NCI-H2171 treated with DMSO at 0.1 percent for 48 hours (cell line): ENCODE measurements around the gene IL24.
"Not testable (repeated sequence)": the region's sequence is repeated elsewhere in the genome, so short reads cannot be mapped to it uniquely, and the experiment has no call there.

Source experiments
- DNase-seq: peaks from one replicate; lab custom pipeline; 2025; lab: John Stamatoyannopoulos, UW

The IL24 gene

DNA sequence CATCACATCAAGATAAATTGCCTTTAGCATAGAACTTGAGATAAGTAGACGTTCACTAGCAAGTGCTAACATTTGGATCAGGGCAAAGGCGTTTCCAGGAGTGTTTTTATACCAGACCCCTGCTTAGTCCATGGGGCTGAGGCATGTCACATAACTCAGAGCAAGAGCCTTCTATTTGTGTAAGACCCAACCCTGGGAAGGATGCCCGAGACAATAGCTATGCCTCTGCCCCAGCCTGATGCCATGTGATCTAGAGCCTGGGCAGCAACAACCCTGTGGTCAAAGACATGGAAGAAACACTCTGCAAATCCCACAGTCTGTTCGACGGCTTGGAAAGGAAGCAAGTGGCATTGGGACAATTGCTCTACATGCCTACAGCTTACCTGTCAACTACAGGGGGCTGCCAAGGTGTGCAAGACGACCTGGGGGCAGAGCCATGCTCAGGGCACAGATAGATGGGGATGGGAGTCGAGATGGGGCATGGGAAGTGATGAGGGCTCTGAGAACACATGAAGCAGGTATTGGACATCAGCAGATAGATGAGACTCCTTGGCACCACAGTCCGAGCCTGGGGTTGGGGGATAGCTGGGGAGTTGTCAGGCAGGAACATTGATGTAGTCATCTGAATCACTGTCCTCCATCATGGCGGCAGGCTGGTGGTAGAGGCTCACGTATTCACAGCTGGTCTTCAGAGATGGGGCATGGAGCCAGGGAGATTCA, 7.3 kb downstream of the IL24 start:
- DNase-seq: no peak

GRCh38 chr1:206905295-206906164, 8.3 kb downstream of the IL24 start:
- no peak for DNase-seq

DNA sequence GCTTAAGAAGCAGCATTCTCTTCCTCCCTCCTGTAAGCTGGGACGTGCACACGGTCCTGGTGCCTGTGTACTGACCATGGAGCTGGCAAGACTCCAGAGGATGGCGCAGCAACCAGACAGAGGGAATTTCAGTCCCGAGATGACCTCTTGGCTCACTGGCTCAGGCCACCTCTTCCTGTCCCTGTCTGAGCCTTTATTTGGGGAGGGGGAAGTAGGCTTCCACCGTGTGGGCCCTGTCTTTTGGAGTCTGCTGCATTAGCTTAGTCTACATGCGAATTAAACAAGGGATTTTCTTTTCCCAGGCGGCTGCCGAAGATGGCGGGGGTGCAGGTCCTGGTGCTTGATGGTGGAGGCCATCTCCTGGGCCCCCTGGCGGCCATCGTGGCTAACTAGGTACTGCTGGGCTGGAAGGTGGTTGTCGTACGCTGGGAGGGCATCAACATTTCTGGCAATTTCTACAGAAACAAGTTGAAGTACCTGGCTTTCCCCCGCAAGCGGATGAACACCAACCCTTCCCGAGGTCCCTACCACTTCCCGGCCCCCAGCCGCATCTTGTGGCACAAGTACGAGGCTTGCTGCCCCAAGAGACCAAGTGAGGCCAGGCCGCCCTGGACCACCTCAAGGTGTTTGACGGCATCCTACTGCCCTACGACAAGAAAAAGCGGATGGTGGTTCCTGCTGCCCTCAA, 10.2 kb downstream of the IL24 start:
- no peak for DNase-seq

DNA sequence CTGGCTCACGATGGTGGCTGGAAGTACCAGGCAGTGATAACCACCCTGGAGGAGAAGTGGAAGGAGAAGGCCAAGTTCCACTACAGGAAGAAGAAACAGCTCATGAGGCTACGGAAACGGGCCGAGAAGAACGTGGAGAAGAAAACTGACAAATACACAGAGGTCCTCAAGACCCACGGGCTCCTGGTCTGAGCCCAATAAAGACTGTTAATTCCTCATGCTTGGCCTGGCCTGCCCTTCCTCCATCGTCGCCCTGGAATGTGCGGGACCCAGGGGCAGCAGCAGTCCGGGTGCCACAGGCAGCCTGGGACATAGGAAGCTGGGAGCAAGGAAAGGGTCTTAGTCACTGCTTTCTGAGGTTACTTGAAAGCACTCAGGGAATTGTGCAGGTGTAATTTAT, 10.8 kb downstream of the IL24 start:
- DNase-seq: no peak

GRCh38 chr1:206909161-206909882, 12.1 kb downstream of the IL24 start:
- peak; percentile 91 for DNase-seq

DNA sequence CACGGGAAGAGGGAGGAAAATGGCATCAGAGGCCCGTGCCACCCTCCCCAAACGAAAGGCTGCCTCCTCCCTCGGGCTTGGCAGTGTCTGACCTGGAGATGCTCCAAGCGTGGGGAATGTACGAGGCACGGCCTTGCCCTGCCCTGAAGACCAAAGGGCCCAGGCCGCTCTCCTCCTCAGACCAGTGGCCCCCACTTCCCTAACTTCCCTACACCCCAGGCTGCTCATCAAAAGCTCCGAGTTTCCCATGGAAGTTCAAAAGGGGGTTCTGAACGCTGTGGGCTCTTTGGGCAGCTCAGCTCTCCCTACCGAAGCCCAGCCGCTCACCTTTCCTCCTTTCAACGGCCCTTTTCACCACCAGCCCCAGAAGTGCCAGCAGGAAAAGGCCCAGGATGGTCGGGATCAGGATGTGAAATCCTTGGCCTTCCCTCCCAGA, 12.7 kb downstream of the IL24 start:
- no peak for DNase-seq

- DNase-seq: peak; percentile 63
Observed at GRCh38 chr1:206911064-206911663, 13.9 kb downstream of the IL24 start.

DNA sequence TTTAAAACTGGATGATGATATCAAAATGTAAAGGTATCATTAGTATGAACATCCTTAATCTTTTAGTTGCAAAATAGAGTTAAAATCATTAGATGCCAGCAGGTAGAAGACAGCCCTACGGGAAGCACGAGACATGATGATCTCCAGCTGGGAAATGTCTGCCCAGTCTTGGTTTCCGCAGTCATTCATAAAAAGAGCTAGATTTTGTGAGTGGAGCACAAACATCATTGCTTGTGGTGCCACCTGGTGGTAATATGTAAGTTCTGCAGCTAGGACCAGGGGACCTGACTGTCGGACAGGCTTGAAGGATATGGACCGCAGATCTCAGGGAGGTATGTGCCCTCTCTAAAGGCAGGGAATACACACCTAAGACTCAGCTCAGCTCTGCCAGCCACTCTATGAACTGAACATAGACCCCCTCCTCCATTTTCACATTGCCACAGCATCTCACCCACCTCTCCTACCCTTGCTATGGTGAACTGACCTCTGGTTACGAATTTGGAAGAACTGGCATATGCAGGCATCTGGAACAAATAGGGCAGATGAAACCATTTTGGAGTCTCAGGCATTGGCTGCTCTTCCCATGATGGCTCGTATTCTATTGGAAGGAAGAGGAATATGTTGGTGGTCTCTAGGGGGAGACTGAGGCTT, 15.3 kb downstream of the IL24 start:
- DNase-seq: peak; percentile 84

DNA sequence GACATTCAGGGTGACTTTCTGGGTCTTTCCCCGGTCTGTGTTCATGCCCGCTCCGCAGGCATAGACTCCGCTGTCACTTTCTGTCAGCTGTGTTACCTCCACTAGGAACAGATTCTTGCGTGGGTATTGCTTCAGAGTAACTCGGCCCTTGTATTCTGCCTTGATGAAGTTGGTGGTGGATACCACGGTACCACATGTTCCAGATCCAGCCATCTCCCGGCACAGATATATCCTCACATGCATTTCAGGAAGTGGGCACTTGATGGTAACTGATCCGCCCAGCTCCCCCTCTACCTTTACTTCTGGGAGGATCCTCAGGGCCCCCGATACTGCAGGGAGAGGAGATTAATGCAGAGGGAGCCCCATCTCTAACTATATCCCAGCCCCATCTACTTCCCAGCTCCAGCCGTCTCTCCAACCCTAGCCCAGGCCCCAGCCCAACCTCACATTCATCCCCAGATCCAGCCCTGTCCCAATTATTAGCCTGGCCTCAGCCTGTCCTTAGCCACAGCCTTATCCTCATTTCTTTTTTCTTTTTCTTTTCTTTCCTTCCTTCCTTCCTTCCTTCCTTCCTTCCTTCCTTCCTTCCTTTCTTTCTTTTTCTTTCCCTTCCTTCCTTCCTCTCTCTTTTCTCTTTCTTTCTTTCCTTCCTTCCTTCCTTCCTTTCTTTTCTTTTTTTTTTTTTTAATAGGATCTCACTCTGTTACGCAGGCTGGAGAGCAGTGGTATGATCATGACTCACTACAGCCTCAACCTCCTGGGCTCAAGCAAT, 16.7 kb downstream of the IL24 start:
- no peak for DNase-seq

- DNase-seq: no peak
Observed at GRCh38 chr1:206915030-206915735, 17.9 kb downstream of the IL24 start.

DNA sequence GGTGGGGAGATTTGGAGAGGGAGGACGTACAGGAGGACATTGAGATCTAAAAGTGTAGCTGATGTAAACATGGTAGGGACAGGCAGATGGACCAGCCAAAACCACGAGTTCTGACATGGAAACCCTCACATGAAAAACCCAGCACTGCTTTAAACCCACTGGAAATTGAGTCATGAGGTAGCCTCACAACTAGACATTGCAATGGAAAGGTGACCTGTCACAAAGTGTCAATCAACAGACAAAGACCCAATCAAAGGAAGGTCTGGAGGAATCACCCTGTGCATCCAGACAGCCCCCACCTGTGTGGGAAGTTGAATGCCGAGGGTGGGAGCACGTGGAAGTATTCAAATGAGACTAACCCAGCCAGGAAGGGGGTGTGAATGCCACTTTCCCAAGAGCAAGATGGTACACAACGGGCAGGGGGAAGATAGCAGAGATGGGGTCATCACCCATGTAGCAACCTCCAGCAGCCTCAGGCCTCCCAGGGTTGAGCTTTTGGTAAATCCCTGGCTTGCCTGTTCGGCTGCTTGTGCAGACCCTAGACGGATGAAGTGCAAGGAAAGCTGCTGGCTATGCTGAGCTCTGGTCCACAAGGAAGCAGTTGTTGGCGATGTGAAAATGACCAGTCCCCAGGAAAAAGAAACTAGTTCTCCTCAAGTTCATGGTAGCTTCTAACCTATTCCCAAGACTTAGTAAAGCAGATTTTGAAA, 18.9 kb downstream of the IL24 start:
- DNase-seq: no peak

GRCh38 chr1:206918076-206918475, 20.8 kb downstream of the IL24 start:
- DNase-seq: no peak

GRCh38 chr1:206921772-206922265, 24.6 kb downstream of the IL24 start, which contains the start of gene FCMR:
FCMR (minus strand) TSS chr1:206921941; CDS start chr1:206921854, 87 bp downstream.
- no peak for DNase-seq

- DNase-seq: no peak
Observed at GRCh38 chr1:206922524-206922923, 25.3 kb downstream of the IL24 start.

DNA sequence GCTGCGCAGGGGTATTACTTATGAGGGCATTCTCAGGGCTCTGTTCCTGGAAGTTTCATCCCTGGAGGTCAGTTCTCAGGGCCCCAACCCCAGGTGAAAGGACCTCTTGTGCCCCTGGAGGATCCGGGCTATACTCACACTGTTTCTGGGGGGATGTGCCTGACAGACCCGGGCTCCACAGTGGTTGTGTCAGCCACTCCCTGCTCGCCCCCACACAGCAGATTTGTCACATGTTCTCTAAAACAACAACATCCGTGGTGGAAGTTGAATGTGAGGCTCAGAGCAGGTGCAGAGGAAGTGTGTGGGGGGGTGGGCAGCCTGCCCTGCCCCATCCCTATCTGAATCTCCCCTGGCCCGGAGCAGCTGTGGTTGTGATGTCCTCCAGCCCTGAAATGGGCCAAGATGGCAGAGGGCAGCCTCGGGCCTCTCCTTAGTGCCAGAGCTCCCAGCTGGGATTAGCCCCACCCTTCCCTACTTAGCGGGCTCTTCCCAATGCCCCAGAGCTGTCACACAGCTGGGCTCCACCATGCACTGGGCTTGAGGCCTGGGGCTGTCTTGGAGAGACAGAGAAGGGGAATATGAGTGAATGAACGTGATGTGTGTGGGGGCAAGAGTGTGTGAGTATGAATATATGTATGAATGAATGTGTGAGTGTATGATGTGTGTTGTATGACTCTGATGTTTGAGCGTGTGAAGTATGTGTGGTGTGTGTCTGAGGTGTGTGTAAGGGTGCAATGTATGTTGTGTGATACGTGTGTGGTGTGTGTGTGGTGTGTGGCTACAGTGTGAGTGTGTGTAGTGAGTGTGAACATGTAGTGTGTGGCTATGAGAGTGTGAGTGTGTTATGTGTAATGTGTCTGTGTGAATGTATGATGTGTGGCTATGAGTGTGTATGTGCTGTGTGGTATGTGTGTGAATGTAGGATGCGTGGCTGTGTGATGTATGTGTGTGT, 26.0 kb downstream of the IL24 start:
- DNase-seq: no peak

DNA sequence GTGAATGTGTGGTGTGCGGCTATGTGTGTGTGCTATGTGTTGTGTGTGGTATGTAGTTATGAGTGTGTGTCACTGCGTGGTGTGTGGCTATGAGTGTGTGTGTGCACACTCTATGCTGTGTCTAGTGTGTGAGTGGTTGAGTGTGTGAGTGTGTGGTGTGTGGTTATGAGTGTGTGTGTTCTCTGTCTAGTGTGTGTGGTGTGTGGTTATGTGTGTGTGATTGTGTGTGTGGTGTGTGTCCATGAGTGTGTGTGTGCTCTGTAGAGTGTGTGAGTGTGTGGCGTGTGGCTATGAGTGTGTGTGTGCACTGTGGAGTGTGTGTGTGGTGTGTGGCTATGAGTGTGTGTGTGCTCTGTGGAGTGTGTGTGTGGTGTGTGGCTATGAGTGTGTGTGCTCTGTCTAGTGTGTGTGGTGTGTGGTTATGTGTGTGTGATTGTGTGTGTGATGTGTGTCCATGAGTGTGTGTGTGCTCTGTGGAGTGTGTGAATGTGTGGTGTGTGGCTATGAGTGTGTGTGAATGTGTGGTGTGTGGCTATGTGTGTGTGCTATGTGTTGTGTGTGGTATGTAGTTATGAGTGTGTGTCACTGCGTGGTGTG, 26.8 kb downstream of the IL24 start:
- DNase-seq: not testable (repeated sequence)

DNA sequence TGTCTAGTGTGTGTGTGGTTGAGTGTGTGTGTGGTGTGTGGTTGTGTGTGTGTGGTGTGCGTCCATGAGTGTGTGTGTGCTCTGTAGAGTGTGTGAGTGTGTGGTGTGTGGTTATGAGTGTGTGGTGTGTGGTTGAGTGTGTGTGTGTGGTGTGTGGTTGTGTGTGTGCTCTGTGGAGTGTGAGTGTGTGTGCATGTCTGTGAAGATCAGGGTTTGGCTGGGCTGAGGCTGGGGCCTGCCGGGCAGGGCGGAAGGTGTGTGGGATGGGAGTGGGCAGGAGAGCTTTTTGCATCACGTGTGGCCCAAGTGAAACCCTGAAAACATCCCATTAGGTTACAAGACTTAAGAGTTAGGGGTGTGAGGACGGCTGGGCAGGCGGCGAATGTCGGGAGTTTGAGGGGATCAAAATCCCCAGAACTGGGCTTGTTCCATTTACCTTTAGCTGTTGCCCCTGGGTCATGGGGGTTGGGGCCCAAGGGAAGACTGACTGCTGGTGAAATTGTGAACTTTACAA, 27.4 kb downstream of the IL24 start:
- no peak for DNase-seq
